SK-N-MC (cell line): ENCODE data around the gene DLGAP4.

ENCODE experiments used
- DNase-seq: peaks from one replicate; pipeline ENCODE4 v3.0.0-alpha.2; 2011; ENCODE audit warnings: low read depth, low spot score
- H3K27ac ChIP-seq: fragments of 200-600 bp; sonication (generic); 2 replicates; pipeline ENCODE4 v1.5.1; 2016; ENCODE audit warnings: mixed run types
- H3K36me3 ChIP-seq: fragments of 200-600 bp; sonication (generic); 2 replicates; pipeline ENCODE4 v1.6.1; 2017; ENCODE audit warnings: antibody characterized with exemption, low read length, mixed read lengths; ENCODE audit not compliant: insufficient read depth
- H3K4me3 ChIP-seq: fragments of 200-600 bp; sonication (generic); 2 replicates; pipeline ENCODE4 v1.5.1; 2016
- H3K9ac ChIP-seq: fragments of 200-600 bp; sonication (generic); 2 replicates; pipeline ENCODE4 v1.8.0; 2017; ENCODE audit warnings: mixed run types, mixed read lengths; ENCODE audit not compliant: insufficient read length
- H3K9me3 ChIP-seq: fragments of 200-600 bp; sonication (generic); 2 replicates; pipeline ENCODE4 v1.6.1; 2017; ENCODE audit warnings: low read depth, mild to moderate bottlenecking, antibody characterized with exemption, low read length, moderate library complexity, mixed read lengths
- EZH2 ChIP-seq: fragments of 200-600 bp; sonication (generic); IDR thresholded peaks from one replicate; pipeline ENCODE4 v1.6.1; 2017; ENCODE audit warnings: antibody characterized with exemption
- FOXP2 ChIP-seq: optimal IDR thresholded peaks from 2 replicates; pipeline ENCODE3; 2011; ENCODE audit warnings: mild to moderate bottlenecking, moderate library complexity; ENCODE audit not compliant: insufficient read depth; ENCODE audit errors: extremely low read length, control extremely low read depth
- POLR2AphosphoS5 ChIP-seq: IDR thresholded peaks from 2 replicates; pipeline ENCODE4 v1.6.1; 2012; ENCODE audit warnings: mild to moderate bottlenecking, low read depth, low read length, borderline replicate concordance

DLGAP4 gene

DNA sequence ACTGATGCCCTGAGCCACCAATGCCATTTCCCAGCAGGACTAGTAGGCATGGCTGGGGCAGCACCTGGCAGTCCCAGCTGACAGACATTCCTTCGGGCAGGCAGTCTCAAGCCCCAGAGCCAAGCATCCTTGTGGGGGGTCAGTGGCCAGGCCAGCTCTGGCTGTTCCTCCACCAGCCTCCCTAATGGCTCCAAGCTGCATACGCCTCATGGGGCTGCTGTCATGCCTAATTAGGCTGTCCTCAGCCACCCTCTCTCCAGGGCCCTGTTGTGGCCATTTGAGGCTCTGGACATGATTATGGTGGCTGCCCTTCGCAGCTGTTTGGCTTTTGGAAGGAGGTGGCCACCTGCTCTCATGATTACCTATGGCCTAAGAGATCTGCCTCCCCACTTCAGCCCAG lies 79.4 kb downstream of the DLGAP4 start:
- H3K36me3 ChIP-seq = no peaks in the 10 kb centered on the region
- H3K9ac ChIP-seq = no peak overlapping the region
- TF ChIP-seq EZH2 (no peak), FOXP2 (no peak), POLR2AphosphoS5 (no peak)
- no peak overlapping the region for H3K4me3 ChIP-seq
- H3K9me3 ChIP-seq = no peaks in the 10 kb centered on the region
- H3K27ac ChIP-seq = no peak overlapping the region
- no peak for DNase-seq

DNA sequence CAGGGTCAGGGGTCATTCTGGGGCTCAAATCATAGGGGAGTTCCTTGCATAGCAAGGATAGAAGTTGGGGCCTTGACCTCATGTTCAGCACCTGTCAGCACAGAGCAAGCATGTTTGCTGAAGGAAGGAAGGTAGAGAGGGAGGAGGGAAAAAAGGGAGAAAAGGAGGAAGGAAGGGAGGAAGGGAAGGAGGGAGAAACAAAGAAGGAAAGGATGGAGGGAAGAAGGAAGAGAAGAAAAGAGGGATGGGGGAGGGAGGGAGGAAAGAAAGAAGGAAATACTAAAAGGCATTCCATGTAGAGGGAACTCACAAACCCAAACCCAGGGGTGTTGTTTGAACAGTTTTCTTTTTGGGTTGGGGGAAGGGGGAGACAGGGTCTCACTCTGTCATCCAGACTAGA lies 80.1 kb downstream of the DLGAP4 start:
- H3K9me3 ChIP-seq = no peaks in the 10 kb centered on the region
- no peak overlapping the region for H3K9ac ChIP-seq
- TF ChIP-seq POLR2AphosphoS5 = no peak
- no peak for TF ChIP-seq EZH2
- no peak for TF ChIP-seq FOXP2
- no peaks in the 10 kb centered on the region for H3K36me3 ChIP-seq
- H3K4me3 ChIP-seq = no peak overlapping the region
- no peak overlapping the region for H3K27ac ChIP-seq
- DNase-seq = no peak

DNA sequence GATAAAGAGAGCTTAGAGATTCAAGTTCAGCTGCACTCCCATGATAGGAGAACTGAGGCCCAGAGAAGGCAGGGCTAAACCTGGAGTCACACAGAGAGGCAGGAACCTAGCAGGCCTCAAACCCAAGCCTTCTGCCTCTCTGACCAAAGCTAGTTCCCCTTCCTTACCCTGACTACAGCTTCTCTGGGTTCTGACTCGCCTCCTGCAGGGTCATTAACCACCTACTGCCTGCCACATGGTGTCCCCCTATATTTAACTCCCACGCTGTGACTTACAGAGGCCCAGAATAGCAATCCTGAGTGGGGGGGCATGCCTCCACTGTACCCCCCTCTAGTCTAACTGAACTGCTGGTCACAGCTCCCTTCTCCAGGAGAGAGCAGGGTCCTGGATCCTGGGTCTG lies 84.1 kb downstream of the DLGAP4 start:
- Histone ChIP-seq H3K9me3 (no peaks in the 10 kb centered on the region), H3K36me3 (no peaks in the 10 kb centered on the region), H3K27ac (no peak overlapping the region), H3K9ac (no peak overlapping the region), H3K4me3 (no peak overlapping the region)
- no peak for TF ChIP-seq POLR2AphosphoS5
- no peak for TF ChIP-seq FOXP2
- TF ChIP-seq EZH2 = no peak
- no peak for DNase-seq

DNA sequence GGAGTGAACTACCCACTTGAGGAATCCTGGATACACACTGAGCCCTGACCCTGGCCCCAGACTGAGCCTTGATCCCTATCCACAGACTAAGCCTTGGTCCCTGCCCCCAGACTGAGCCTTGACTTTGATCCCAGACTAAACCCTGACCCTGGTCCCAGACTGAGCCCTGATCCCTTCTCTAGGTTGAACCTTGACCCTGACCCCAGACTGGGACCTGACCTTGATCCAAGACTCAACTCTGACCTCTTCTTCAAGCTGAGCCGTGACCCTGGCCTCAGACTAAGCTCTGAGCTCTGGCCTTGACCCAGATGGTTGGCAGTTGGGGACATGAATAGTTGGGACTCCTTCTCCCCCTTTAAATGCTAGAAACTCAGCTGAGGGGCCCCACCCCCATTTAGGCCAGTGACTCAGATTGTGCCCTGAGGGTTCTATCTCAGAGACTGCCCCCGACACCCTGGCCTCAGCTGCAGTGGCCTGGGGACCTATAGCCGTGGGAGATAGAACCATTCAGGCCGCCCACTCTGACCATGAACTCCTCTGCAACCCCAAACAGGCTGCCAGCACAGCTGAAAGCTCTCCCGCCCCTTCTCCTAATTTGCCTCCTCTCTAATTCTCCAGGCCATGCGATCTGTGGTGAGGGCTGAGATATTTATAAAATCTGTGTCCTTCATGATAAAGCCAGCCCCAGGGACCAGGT lies 84.7 kb downstream of the DLGAP4 start:
- no peak for DNase-seq
- no peak for TF ChIP-seq EZH2
- no peak for TF ChIP-seq POLR2AphosphoS5
- TF ChIP-seq FOXP2 = no peak
- no peaks in the 10 kb centered on the region for H3K36me3 ChIP-seq
- H3K9me3 ChIP-seq = no peaks in the 10 kb centered on the region
- H3K4me3 ChIP-seq = no peak overlapping the region
- H3K9ac ChIP-seq = no peak overlapping the region
- H3K27ac ChIP-seq = no peak overlapping the region

DNA sequence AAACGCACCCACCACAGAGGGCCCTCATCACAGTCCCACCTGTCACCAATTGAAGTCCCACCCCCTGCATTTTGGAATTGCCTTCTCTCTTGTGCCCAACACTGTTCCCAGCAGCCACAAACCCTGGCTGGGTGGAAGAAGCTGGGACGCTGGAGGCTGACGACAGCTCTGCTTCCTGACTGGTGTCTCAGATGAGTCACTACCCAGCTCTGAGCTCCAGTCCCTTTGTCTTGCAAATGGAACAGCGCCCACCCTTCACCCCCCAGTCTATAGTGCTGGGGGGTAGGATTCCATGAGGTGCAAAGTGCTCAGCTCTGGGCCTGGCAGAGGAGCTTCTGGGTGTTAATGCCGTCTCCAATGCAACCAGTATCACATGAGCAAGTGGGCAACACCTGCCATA lies 85.3 kb downstream of the DLGAP4 start:
- TF ChIP-seq POLR2AphosphoS5 (no peak), EZH2 (no peak), FOXP2 (no peak)
- Histone ChIP-seq H3K27ac (no peak overlapping the region), H3K9ac (no peak overlapping the region), H3K9me3 (no peaks in the 10 kb centered on the region), H3K36me3 (no peaks in the 10 kb centered on the region), H3K4me3 (no peak overlapping the region)
- DNase-seq = no peak

DNA sequence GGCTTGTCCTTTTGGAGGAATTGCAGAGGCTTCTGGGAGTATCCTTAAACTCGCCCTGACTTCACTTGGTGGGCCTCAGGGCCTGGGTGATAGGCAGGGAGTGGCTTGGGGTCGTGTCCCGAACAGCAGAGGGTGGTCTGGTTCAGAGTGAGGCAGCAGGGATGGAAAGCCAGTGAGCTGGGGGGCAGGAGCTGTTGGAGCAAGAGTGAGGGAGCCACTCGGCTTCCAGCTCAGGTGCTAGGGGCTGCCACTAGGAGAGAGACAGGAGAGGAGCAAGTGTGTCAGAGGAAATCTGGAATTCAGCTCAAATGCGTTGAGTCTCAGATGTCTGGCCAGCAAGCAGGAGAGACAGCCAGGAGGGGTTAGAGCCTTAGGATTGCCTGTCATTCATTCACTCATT lies 85.8 kb downstream of the DLGAP4 start:
- Histone ChIP-seq H3K9me3 (no peaks in the 10 kb centered on the region), H3K9ac (no peak overlapping the region), H3K4me3 (no peak overlapping the region), H3K27ac (no peak overlapping the region), H3K36me3 (no peaks in the 10 kb centered on the region)
- no peak for DNase-seq
- TF ChIP-seq FOXP2 (no peak), EZH2 (no peak), POLR2AphosphoS5 (no peak)

DNA sequence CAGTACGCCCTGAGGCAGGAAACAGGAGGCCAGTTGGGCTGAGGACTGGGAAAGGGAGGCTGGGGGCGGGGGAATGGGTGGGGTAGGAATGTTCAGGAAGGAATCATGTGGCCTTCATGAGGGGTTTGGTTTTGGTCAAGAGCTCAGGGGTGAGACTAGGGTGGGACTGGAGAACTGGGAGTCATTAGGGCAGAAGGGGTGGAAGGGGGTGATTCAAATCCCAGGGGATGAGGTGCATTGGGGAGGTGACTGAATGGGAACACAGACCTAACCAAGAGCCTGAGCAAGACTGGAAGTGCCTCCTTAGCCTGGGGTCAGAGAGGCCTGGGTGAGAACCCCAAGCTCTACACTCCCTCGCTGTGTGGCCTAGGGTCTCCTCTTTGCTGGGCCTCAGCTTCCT lies 86.8 kb downstream of the DLGAP4 start:
- Histone ChIP-seq H3K9ac (no peak overlapping the region), H3K9me3 (no peaks in the 10 kb centered on the region), H3K27ac (no peak overlapping the region), H3K4me3 (no peak overlapping the region), H3K36me3 (no peaks in the 10 kb centered on the region)
- no peak for DNase-seq
- TF ChIP-seq FOXP2 (no peak), EZH2 (no peak), POLR2AphosphoS5 (no peak)

DNA sequence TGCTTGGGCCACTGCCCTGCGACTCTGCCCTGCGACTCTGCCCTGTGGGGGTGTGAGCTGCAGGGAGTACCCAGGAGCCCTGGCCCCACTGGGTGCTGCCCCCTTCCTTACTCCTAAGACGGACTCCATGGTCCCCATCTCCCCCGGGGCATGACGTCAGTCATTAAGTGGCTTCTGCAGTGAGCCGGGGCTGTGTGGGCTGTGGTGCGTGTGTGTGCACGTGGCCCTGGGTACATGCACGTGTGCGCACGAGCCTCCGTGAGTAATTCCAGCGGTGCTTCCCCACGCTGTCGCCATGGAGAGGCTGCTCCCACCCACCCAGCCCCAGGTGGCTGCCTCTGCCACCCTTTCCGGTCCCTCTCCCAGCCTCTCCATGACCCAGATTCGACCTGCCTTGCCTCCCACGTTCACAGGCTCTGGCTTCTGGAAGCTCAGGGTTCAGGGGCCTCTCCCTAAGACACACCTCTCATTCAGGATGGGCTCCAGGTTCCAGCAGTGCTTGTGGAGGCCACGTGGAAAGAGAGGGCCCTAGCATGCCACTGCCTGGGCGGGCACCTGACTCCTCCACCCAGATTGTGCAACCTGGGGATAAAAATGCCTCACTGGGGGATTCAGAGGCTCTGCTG lies 88.3 kb downstream of the DLGAP4 start:
- Histone ChIP-seq H3K36me3 (no peaks in the 10 kb centered on the region), H3K27ac (no peak overlapping the region), H3K4me3 (no peak overlapping the region), H3K9me3 (no peaks in the 10 kb centered on the region), H3K9ac (no peak overlapping the region)
- DNase-seq = no peak
- TF ChIP-seq FOXP2 (no peak), EZH2 (no peak), POLR2AphosphoS5 (no peak)

DNA sequence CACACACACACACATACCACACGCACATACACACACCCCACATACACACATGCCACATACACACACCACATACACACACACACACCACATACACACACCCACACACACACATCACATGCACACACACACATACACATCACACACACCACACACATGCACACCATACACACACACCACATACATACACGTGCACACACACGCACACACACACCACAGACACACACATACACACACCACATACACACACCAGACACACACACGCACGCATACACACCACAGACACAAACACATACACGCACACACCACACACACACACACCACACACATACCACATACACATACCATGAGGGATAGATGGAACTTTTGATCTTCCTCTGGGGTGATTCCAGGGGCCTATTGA lies 90.2 kb downstream of the DLGAP4 start:
- no peak for DNase-seq
- no peak for TF ChIP-seq EZH2
- TF ChIP-seq FOXP2 = no peak
- TF ChIP-seq POLR2AphosphoS5 = no peak
- H3K27ac ChIP-seq = no peak overlapping the region
- H3K4me3 ChIP-seq = no peak overlapping the region
- no peaks in the 10 kb centered on the region for H3K9me3 ChIP-seq
- H3K9ac ChIP-seq = no peak overlapping the region
- H3K36me3 ChIP-seq = no peaks in the 10 kb centered on the region
